HEK293 (cell line): ENCODE results near the gene CCHCR1.

Source experiments
- CTCF ChIP-seq: fragments of 450-650 bp; formaldehyde crosslinking; IDR thresholded peaks from 2 replicates; pipeline ENCODE4 v1.5.1; 2016; ENCODE audit warnings: missing biosample characterization, missing genetic modification characterization
- ZEB2 ChIP-seq: fragments of 450-650 bp; formaldehyde crosslinking; IDR thresholded peaks from 2 replicates; pipeline ENCODE4 v1.5.1; 2016; ENCODE audit warnings: missing biosample characterization, missing genetic modification characterization
- ZNF114 ChIP-seq: fragments of 450-650 bp; formaldehyde crosslinking; IDR thresholded peaks from 2 replicates; pipeline ENCODE4 v1.5.0; 2017; ENCODE audit warnings: missing biosample characterization, missing genetic modification characterization
- ZNF121 ChIP-seq: fragments of 450-650 bp; formaldehyde crosslinking; IDR thresholded peaks from 2 replicates; pipeline ENCODE4 v1.5.1; 2016; ENCODE audit warnings: missing biosample characterization, missing genetic modification characterization
- ZNF155 ChIP-seq: fragments of 450-650 bp; formaldehyde crosslinking; IDR thresholded peaks from 2 replicates; pipeline ENCODE4 v1.5.1; 2016; ENCODE audit warnings: missing biosample characterization, missing genetic modification characterization
- ZNF214 ChIP-seq: fragments of 450-650 bp; formaldehyde crosslinking; IDR thresholded peaks from 2 replicates; pipeline ENCODE4 v1.5.1; 2017; ENCODE audit warnings: missing biosample characterization, mild to moderate bottlenecking, missing genetic modification characterization, borderline replicate concordance
- ZNF23 ChIP-seq: fragments of 450-650 bp; formaldehyde crosslinking; IDR thresholded peaks from 2 replicates; pipeline ENCODE4 v1.5.1; 2016; ENCODE audit warnings: missing biosample characterization, missing genetic modification characterization, borderline replicate concordance
- ZNF654 ChIP-seq: fragments of 450-650 bp; formaldehyde crosslinking; IDR thresholded peaks from 2 replicates; pipeline ENCODE4 v1.5.1; 2016; ENCODE audit warnings: low read depth, missing biosample characterization, missing genetic modification characterization
- ZNF677 ChIP-seq: fragments of 450-650 bp; IDR thresholded peaks from 2 replicates; pipeline ENCODE4 v1.5.0; 2018; ENCODE audit warnings: missing biosample characterization, mild to moderate bottlenecking, missing genetic modification characterization, moderate library complexity

DNA sequence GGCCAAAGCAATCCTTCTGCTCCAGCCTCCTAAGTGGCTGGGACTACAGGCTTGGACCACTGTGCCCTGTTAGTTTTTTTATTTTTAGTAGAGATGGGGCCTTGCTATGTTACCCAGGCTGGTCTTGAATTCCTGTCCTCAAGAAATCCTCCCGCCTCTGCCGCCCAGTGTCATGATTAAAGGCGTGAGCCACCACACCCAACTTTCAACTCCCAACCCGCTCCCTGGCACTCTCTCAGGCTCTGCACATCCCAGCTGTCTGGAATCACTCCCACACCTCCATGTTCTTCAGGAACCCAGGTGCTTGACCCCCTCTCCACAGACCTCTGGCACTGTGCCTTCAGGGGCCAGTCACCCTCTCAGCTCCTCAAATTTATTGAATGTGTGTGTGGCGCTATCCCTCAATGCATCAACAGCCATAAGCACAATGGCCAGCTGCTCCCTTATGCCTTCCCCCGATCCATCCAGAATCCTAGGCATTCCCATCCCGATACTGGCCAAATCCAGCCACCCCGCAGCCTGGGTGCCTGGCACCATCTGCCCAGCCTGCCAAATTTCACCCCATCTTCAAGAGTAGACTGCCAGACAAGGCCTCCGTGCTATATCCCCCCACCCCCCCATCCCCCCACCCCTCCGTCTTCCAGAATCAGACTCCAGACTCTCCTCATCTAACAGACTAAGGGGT, 13.5 kb upstream of the CCHCR1 start:
- TF ChIP-seq ZNF23 (tag by site-specific recombination) (no peak), ZNF654 (tag by site-specific recombination) (no peak), ZNF677 (no peak), CTCF (tag by site-specific recombination) (no peak), ZNF214 (tag by site-specific recombination) (no peak), ZNF155 (tag by site-specific recombination) (no peak), ZNF114 (tag by site-specific recombination) (no peak), ZEB2 (tag by site-specific recombination) (no peak), ZNF121 (no peak)
